DMS153 (cell line): ENCODE results near the gene RING1.

Experiments
- DNase-seq: peaks from one replicate; lab custom pipeline; 2025; lab: John Stamatoyannopoulos, UW

RING1 gene

DNA sequence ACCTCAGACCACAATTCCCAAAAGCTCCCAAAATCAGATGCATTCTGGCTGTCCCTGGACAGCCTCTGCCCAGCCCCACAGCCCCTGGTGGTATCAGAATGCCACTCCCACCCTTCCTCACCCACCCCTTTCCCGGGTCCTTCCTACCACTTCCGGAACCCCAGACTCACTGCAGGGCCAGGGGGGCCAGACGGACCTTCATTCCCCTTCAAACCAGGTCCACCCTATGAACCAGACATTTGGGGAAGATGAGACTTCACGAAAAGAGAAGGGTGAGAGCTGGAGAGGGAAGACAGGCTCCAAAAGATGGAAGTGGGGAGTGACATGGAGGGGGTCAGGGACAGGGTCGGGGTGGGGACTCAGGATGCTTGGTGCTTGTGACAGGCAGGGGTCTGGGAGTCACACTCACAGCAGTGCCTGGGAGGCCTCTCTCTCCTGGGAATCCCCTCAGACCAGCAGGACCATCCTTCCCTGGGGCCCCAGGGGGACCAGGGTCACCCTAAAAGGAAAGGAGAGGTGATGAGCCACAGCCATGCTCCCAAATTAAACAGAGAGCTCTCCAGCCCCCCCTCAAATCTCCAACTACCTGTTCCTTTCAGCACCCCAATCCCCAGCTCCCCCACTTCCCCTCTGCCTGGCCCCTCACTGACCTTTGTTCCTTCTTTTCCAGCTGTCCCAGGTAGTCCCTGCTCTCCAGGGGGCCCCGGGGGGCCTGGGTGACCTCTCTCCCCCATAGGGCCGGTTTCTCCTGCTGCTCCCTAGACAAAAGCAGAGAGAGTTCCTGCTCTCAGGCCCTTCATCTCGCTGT, 36.2 kb upstream of the RING1 start:
- no peak for DNase-seq

DNA sequence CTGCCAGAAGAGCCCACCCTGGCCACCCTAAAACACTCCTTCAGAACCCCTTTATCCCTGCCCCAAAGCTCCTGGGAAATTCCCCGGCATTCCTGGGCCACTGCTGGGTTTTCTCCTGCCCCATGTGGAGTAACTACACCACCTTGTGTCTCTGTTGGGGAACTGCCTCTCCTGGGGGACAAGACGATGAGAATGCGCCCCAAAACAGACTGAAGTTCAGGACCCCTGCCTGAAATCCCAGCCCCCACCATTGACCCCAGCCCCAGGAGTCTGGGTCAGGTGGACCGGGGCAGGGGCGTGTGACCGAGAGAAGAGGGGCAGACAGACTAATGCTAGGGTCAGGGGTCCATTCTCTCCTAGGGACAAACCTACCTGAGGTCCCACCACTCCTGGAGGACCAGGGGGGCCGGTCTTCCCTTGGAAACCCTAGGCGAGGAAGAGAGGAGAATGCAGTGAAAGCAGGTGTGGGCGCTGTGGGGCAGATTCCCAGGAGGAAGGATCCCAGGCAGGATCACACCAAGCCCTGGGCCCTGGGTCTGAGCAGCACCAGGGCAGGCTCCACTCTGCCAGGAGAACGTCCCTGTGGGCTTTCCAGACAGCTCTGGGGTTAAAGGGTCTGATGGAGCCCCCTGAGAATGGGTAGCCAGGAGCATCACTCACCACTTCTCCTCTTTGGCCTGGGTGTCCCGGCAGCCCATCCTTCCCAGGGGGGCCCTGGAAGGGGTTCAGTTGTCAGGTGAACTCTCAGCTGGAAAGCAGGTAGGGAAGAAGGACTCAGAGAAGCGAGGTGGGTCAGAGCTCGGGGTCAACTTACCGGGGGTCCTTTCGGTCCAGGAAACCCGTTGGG, 35.4 kb upstream of the RING1 start:
- no peak for DNase-seq

DNA sequence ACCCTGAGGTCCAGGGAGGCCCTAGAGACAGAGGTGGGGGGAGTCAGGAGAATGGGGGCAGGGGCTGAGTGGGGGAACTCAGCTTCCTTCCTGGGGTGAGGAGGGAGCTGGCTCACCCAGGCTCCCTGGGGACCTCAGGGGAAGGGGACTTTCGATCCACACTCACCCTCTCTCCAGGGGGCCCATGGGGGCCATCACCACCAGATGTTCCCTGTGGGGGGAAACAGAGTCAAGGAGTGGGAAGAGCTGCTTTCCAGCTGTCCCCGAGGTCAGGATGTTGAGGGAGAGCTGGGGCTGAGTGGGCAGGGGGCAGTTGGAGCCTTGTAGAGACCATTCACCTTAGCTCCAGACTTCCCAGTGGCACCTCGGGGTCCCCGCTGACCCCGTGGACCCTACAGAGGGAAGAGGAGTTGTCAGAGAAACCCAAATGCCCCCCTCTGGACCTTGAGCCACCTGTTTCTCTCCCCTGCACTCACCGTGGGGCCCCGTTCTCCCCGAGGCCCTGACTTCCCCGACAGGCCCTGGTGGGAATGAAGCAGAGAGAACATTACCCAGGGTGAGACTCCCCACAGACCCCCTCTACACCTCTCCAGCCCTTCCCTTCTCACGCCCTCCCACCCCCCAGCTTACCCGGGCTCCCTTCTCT, 34.6 kb upstream of the RING1 start:
- DNase-seq: no peak

DNA sequence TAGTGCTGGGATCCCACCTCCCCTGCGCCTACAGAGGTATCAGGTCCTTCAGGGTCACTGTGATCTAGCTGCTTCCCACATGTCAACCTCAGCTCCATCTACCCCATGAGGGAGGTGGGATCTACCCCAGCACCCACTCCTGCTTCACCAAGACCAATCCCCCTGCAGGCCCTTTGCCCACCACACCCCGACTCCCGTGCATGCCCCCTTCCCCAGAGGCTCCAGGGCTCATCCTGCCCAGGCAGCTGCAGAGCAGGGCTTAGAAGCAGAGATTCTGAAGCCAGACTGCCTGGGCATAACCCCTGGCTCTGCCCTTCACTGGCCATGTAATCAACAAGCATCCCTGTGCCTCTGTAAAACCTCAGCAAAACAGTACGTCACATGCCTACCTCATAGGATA, 33.5 kb upstream of the RING1 start:
- DNase-seq: no peak

DNA sequence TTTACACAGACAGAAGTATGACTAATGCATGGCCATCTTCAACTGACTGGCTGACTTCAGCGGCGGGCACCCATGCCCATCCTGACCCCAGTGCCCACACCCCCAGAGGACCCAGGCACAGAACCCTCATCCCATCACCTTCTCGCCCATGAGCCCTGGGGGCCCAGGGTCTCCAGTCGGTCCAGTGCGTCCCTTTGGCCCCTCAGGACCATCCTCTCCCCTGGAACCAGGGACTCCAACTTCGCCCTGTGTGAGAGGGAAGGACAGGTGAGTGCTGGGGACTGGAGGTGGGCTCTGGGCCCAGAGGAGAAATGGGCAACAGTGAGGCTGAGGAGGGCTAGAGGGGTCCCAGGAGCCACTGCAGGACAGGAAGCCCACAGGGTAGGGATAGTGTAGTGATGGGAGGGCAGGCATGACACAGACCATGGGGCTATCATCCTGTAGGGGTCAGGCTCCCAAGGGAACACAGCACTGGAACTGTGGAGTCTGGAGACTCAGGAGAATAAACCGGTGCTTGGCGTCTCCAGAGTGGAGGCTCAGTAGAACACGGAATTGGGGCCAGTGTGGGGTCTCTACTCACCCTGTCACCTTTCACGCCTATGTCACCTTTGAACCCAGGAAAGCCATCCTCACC, 32.7 kb upstream of the RING1 start:
- no peak for DNase-seq

DNA sequence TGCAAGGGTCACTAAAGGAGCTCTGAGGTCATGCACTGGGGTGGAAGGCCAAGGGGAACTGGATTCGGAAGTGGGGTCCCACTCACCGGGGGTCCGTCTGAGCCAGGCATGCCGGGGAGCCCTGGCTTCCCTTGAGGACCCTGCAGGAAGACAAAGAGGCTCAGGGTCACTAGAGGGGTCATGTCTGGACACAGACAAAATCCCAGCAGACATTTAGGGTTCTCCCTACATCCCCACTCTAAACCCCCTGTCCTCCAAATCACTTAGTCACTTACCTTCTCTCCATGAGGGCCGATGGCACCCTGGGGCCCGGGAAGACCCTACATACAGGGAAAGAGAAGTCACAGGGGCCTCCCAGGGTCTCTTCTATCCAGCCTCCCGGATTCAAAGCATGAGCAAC, 31.4 kb upstream of the RING1 start:
- no peak for DNase-seq

DNA sequence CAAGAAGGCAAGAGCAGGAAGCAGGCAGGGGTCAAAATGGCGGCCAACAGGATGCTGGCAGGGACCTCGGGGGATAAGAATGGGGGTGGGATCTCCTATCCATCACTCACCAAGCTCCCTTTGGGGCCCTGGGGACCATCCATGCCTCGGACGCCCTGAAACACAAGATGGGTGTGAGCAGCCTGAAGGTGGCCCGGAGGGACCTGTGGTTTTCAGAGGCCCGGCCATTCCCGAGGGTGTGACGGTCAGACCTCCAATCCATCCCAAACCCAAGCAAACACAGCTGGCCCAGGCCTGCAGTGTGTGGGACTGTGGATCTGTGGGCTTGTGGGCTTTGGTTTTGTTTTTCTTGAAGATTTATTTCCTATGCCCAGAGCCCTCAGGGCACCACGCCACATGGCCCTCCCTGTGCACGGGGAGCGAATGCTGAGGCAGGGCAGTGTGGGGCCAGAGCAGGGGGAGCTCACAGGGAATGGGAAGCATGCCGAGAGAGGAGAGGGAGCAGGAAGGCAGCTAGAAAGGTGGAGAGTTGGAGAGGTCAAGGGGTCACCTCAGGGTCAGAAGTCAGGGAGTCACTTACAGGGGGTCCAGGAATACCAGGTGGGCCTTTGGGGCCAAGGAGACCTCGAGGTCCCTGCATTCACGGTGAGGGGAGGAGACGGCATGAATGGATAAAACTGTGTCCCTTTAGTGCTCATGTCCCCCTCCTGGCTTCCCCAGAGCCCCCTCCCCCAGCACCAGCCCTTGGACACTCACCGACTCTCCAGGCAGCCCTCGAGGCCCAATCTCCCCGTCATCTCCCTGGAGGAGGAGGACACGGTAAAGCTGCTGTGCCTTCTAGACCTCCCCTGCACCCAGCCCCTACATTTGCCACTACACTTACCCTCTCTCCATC, 30.5 kb upstream of the RING1 start:
- no peak for DNase-seq

DNA sequence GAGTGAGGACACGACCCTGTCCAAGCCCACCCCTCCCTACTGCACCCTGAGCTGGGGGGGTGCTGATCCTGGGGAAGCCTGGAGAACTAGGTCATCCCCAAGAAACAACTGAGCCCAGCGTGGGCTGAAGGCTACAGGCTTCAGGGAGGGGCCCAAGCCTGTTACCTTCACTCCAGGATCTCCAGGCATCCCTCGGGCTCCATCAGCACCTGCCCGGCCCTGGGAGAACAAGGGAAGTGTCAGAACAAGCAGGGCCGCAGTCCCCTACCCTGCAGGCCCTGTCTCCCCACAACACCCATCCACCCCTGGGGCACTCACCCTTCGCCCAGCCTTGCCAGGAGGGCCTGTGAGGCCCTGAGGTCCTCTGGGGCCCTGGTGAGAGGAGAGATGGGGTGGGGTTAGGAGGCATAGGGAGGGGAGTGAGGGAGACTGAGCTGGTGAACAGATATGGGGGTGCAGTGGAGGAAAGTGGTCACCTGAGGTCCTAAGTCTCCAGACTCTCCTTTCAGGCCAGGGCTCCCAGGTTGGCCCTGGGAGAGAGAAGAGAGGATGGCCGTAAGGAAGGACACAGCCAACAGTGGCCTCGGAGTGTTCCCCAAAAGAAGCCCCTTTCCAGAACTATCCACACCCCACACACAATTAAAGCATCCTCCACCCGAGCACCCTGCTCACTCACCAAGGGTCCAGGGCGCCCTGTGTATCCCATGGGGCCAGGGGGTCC, 29.4 kb upstream of the RING1 start:
- no peak for DNase-seq

DNA sequence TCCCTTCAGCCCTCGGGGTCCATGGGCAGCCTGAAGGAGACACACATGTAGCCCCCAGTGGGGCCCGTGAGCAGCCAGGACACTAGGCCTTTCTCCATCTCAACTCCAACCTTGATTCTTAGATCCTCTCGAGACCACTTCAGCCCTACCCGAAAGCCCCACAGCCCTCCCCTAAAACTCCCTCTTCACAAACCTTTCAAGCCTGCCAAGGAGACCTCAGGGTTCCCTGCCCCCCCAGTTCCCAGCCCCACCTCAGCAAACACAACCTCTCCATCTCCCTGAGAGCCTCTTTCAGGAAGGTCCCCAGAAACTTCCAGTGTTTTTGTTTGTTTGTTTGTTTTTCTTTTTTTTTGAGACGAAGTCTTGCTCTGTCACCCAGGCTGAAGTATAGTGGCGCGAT, 27.2 kb upstream of the RING1 start:
- DNase-seq: no peak

DNA sequence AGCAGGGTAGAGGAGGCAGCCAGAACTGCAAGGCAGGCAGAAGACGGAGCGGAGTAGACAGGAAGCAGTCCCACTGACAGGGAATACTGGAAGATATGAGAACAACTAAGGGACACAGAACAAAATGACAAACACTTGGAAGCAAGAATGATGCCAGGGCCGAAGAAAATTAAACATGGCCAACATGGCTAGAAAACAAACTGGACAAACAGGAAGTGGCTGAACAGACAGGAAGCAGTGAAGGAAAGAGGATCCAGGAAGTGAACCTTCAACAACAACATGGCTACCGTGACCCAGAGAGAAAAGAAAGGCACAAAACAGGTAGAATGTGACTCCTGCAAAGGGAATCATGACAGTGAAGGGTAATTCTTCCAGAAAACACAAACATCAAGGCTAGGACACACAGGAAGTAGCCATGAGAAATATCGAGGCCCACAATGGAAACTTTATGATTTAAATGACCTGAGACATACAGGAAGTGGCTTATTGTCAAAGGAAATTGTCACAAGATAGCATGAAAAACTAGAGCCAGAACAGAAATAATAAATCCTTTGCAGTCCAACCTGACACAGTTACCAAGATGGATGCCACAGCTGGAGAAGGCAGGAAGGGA, 25.1 kb upstream of the RING1 start:
- DNase-seq: no peak

DNA sequence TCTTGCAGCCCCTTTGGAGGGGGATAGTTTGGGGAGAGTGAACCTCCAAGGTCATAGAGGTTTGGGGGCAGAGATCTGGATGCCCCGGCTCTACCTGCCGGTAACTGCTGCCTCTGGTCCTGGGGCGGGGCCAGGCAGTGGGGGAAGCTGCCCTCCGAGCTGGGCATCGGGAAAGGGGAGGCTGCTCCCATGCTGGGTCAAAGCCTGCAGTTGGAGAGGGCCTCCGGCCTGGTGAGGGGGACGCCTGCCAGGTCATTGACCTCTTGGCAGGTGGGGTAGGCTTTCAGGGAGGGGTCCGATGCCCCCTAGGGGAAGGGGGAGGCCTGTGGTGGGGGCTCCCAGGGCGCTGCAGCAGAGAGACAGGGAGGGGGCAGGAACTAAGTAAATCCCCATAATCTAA, 23.1 kb upstream of the RING1 start:
- DNase-seq: no peak

DNA sequence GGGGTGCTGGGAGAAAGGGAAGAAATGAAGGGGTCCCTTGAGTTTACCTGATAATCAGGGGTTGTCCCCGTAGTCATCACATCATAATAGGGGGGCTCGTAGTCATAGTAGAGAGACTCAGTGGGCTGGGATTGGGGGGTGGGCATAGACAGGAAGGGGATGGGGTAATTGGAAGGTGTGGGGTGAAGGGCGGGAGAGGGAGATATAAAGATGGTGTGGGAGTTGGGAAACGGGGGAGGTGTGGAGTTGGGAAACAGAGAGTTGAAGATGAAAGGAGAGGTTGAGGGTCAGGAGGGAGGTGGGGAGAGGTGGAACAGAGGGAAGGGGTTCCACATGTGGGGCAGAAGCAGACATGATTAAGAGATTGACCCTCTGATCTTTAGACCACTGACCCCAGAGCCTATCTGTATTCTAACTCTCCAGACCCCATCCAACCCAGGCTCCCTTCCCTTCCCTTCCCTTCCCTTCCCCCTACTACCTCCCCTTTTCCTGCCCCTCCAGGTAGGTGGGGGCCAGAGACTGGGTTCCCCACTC, 22.6 kb upstream of the RING1 start:
- no peak for DNase-seq

DNA sequence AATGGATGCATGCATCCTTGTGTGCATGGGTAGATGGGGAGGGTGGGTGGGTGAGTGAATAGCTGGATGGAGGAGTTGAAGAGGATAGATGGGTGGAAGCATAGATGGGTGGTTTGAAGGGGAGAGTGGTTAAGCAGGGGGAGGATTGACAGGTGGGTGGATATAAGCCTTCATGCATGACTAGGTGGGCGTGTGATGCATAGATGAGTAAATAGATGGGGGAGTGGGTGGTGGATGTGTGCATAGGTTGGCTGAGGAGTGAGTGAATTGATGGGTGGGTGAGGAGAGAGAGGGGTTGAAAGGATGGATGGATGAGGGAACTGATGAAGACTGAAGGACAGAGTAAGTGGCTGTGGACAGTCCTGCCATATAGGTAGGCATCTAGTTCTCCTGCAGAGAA, 20.5 kb upstream of the RING1 start:
- no peak for DNase-seq

DNA sequence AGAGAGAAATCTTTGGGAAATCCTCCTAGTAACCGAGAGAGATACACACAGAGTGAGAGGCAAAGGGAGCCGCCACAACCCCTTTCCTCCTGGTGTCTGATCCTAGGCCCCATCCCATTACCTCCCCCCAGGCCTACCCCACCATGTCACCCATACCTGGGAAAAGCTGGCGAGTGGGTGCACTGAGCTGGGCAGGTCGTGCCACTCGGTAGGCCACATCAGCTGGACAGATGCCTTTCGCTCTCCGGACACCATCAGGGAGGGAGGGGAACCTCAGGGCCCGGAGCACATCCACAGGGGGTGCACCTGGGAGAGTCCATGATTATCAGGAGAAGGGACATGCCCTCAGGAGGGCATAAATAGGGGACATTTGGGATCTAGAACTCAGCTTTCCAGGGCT, 19.1 kb upstream of the RING1 start:
- DNase-seq: no peak

DNA sequence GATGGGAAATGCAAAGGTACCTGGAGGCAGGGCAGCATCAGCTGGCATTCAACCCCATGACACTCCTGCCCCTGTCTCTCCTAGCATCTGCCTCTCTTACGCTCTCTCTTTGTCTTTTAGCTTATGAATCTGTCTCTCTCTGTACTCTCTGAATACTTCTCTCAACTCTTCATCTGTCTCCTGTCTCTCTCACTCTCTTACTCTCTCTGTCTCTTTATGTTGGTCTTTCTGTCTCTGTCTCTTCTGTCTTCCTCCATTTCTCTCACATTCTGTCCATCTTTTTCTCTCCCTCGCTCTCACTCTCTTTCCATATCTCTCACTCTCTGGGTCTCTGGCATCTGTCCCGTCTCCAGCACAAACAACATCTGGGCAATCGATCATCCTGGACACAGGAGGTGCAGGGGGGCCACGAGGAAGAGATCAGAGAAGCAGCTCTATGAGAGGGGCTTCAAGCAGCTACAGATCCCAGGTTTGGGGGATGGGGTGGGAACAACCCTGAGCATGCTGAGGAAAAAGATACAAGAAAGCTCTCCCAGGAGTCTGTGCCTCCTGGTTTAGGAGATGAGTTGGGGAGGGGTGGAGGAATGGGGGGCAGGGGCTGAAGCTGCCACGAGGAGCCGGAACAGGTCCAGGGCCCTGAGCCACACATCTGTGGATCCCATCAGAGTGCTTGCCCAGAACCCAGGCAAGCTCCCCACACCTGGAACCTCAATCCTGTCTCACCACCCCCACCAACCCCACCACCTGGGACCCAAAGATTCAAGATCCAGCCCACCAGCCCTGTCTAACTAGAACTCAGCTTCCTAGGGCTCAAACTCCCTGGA, 18.5 kb upstream of the RING1 start:
- DNase-seq: no peak

DNA sequence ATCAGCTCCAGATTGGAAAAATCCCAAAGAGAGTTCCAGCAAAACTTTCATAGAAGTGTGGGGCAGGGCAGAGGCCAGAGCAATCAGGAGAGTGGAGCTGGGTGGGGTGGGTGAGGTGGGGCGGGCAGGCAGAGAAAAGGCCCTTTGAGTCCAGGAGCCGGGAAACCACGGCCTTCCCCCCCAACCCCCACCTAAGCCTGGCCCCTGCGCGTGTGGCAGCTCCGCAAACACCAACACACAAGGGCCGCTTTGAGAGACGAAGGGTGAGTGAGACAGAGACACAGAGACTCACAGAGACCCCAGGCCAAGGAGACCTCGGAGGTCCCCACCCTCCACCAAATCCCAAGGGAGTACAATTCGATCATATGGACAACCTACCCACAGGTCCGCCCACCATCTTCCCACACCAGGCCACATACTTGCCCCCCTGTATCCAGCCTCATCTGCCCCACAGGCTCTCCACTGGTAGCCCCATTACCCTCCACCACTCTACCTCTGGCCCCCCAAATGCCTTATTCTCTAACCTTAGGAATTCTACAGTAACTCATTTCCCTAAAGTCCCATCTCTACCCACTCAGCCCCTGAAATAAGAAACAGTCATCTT, 17.7 kb upstream of the RING1 start:
- no peak for DNase-seq

DNA sequence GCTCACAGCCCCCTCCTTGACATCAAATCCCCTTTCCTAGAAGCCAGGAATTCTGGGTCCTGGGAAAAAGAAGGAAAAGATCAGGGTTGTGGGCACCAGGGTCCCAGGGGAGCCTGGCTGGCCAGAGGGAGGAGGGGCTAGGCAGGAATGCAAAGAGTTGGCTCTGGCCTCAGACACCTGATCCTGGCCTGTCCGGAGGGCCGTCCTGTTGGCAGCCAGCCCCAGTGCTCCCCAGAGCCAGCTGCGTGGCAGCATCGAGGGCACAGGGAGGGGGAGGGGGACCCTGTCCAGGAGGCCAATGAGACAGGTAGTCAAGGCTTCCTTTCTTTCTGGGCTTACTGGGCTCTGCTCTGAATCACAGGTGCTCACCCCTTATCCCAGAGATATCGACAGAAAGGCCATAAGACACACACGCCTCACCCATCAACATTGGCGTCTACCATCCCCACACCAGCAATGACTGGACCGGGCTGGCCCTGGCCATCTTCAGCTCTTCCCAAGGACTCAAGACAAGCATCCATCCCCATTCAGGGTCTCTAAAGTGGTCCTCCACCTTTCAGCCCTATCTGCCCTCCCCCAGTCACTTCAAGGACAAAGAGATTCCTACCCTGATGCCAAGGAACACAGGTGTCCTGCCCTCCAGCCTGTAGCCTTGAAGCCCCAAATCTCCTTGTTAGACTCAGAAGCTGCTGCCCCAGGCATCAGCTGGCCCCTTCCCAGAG, 16.8 kb upstream of the RING1 start:
- no peak for DNase-seq

DNA sequence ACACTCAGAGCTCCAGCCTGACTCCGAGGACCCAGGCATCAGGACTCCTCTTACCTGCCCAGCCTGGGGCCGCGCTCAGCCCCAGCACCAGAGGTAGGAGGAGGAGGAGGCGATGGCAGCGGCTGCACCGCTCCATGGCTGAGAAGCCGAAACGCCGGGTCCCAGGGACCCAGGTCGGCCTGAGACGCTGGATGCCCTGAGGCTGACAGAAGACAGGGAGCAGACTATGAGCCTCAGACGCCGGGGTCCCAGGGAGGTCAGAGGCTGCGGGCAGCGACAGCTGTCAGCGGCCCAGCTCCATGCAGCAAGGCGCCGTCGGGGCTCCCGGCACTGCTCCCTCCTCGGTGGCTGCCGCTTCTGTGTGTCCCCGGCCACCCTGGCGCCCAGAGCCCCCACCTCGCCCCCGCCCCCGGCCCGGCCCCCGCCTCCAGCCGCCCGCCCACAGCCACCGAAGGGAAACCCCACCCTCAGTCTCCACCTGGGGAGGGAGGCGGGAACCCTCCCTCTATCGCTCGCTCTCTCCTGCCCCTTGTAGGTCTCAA, 16.1 kb upstream of the RING1 start, which contains the start of gene COL11A2:
TSS of gene COL11A2 (minus strand) at position 363 of the 542 bp plus-strand sequence. CDS start at position 136, 227 bp downstream.
- no peak for DNase-seq
